Spleen (tissue), 11 donors: ENCODE data around the gene GRIN2C. TPM values are rescaled to one million over a fixed set of nuclear protein-coding genes. Genes with fewer than 3 reads are reported as not detected.
A peak's percentile ranks its signal among the peaks of the same experiment; 100 is the strongest.

Source experiments
- DNase-seq: peaks from one replicate; pipeline ENCODE4 v3.0.0-alpha.2; 2020
- H3K27ac ChIP-seq, 8 donors: fragments of 200-600 bp; sonication (generic) in 7 of 8; 1 replicate in 4 of 8; 2 replicates in 4 of 8; pipeline versions ENCODE4 v1.5.0 to v1.8.0; 2016 to 2021; ENCODE audit warnings: inconsistent platforms in 4 of 8, mild to moderate bottlenecking in 4 of 8, moderate library complexity in 1 of 8
- H3K27me3 ChIP-seq, 7 donors: fragments of 200-600 bp; sonication (generic) in 6 of 7; replicated peaks in 1 of 7; 1 replicate in 4 of 7; 2 replicates in 3 of 7; pipeline versions ENCODE4 v1.5.0 to v1.8.0; 2016 to 2021; ENCODE audit warnings: inconsistent platforms in 3 of 7, mild to moderate bottlenecking in 1 of 7
- H3K36me3 ChIP-seq, 6 donors: fragments of 200-600 bp; sonication (generic) in 5 of 6; 1 replicate in 4 of 6; 2 replicates in 2 of 6; pipeline versions ENCODE4 v1.5.0 to v1.8.0; 2016 to 2021; ENCODE audit warnings: inconsistent platforms in 2 of 6
- H3K4me1 ChIP-seq, 6 donors: fragments of 200-600 bp; sonication (generic) in 5 of 6; 1 replicate in 3 of 6; 2 replicates in 3 of 6; pipeline versions ENCODE4 v1.5.0 to v1.8.0; 2016 to 2021; ENCODE audit warnings: inconsistent platforms in 3 of 6
- H3K4me3 ChIP-seq, 8 donors: fragments of 200-600 bp; sonication (generic) in 7 of 8; 1 replicate in 4 of 8; 2 replicates in 4 of 8; pipeline versions ENCODE4 v1.5.0 to v1.8.0; 2016 to 2021; ENCODE audit warnings: inconsistent platforms in 4 of 8, mild to moderate bottlenecking in 4 of 8, moderate library complexity in 2 of 8
- H3K9me3 ChIP-seq, 8 donors: fragments of 200-600 bp; sonication (generic) in 7 of 8; 1 replicate in 4 of 8; 2 replicates in 4 of 8; pipeline versions ENCODE4 v1.5.0 to v1.8.0; 2016 to 2021; ENCODE audit warnings: inconsistent platforms in 4 of 8
- CTCF ChIP-seq, 11 experiments: fragments of 200-600 bp in 7 of 11; fragments of 450-650 bp in 4 of 11; sonication (generic) in 4 of 11; IDR thresholded peaks in 8 of 11; conservative IDR thresholded peaks in 3 of 11; 1 replicate in 7 of 11; 2 replicates in 4 of 11; pipeline versions ENCODE4 v1.4.0 to v1.8.0; 2016 to 2021; ENCODE audit warnings: antibody characterized with exemption in 11 of 11, inconsistent platforms in 4 of 11, mild to moderate bottlenecking in 1 of 11
- POLR2A ChIP-seq, 3 donors: fragments of 450-650 bp; IDR thresholded peaks; one replicate each; pipeline ENCODE4 v1.5.1; 2017; ENCODE audit warnings: antibody characterized with exemption in 3 of 3, mild to moderate bottlenecking in 1 of 3
- POLR2AphosphoS5 ChIP-seq, 3 donors: sonication (generic); formaldehyde crosslinking; IDR thresholded peaks; one replicate each; pipeline ENCODE4 v1.5.1; 2017; ENCODE audit warnings: antibody characterized with exemption in 3 of 3
- WGBS, 5 donors: extraction: QIAGEN DNeasy Blood & Tissue Kit in 3 of 5; methylation state at CpG; one replicate each; pipeline versions ENCODE4 v1.1.5 to v1.1.7; 2013 to 2018; 5-methylcytosine and 5-hydroxymethylcytosine counted together
- intact Hi-C: fragments of 100-400 bp; cut with DNase I; formaldehyde crosslinking; loops from one replicate; pipeline ENCODE4 v1.15.0; 2023; ENCODE audit warnings: low total_unique reads
- polyA plus RNA-seq, 3 donors: library from polyadenylated mRNA; stranded (reverse); fragments of 200-250 nt; gene quantifications; one replicate each; pipeline ENCODE4 v1.2.1, GENCODE V29; 2013
- total RNA-seq, 7 donors: library from RNA; depleted of rRNA in 3 of 7; stranded (reverse); fragments of >200 nt in 3 of 7; fragmentation: NEBNext Ultra II Directional in 4 of 7; extraction: Animal tissue kit (Norgen Biotek cat#: 25700) in 4 of 7; gene quantifications; one replicate each; pipeline versions ENCODE4 v1.1.0 to v1.2.1, GENCODE V29; 2016 to 2021
- donor health status: healthy with polysubstance abuse.
- donor health status: DM: no; HTN: no; CAD: no; lungs with moderate emphysema.
- donor health status: DM: no; HTN: no; CAD: no.
- donor health status: Bipolar disorder and iron deficiency.
- donor health status: healthy.
- donor health status: DM: no; HTN: no; CAD: no.
- donor health status: DM: yes; HTN: yes; CAD: no.

The GRIN2C gene
- total and polyA plus RNA-seq, 10 donors, result 0.02 to 1.5 (median 0.20) TPM; not detected in 4

- WGBS, 5 donors, result 5 to 7% (median 6%) methylated on average over 46 to 86 of the region's 86 CpGs
- Histone ChIP-seq H3K27me3 (peaks cover 0 to 70% (median 26%) of the 10 kb centered on the region in 7 donors), H3K27ac (peak within 1 kb of the TSS in 1 of 8 donors; percentile 14), H3K36me3 (no peaks in the 10 kb centered on the region), H3K4me3 (peak within 1 kb of the TSS; percentile 17 to 65 (median 31)), H3K9me3 (no peaks in the 10 kb centered on the region), H3K4me1 (peaks cover 4 to 26% (median 18%) of the 10 kb centered on the region in 6 donors)
- TF ChIP-seq POLR2A (IDR thresholded peaks at IDR 0.05), result no peak
- peak in 1 of 3 donors; percentile 42 for TF ChIP-seq POLR2AphosphoS5 (IDR thresholded peaks at IDR 0.05)
- no peak for TF ChIP-seq CTCF (IDR thresholded peaks at IDR 0.05 in 8 of 11, conservative IDR thresholded peaks at IDR 0.05 in 3 of 11)
- DNase-seq, result no peak
- intact Hi-C loops, result no loop called here
These were observed 33.6 kb upstream of the GRIN2C start, which contains the start of gene FADS6 for GRCh38 chr17:74892974-74893911. TSS of gene FADS6 (minus strand) at chr17:74893633. CDS start at chr17:74893595, 38 bp downstream.

- Histone ChIP-seq H3K4me3 (peak overlapping the region in 6 of 8 donors; percentile 24 to 65 (median 36)), H3K4me1 (peaks cover 4 to 26% (median 18%) of the 10 kb centered on the region in 6 donors), H3K9me3 (no peaks in the 10 kb centered on the region), H3K27ac (peak overlapping the region in 1 of 8 donors; percentile 14), H3K27me3 (peaks cover 0 to 76% (median 26%) of the 10 kb centered on the region in 7 donors), H3K36me3 (no peaks in the 10 kb centered on the region)
- WGBS, 5 donors, result 53 to 68% (median 64%) methylated on average over 13 to 20 of the region's 20 CpGs
- TF ChIP-seq POLR2AphosphoS5 (IDR thresholded peaks at IDR 0.05) (peak in 1 of 3 donors; percentile 42), CTCF (IDR thresholded peaks at IDR 0.05 in 8 of 11, conservative IDR thresholded peaks at IDR 0.05 in 3 of 11) (no peak)
- DNase-seq, result no peak
- intact Hi-C loops, result no loop called here
These were observed 32.5 kb upstream of the GRIN2C start for GRCh38 chr17:74892013-74892841.

GRCh38 chr17:74890554-74890953 lies 30.9 kb upstream of the GRIN2C start:
- no peaks in the 10 kb centered on the region for H3K9me3 ChIP-seq
- peaks cover 0 to 74% (median 26%) of the 10 kb centered on the region in 7 donors for H3K27me3 ChIP-seq
- no peak overlapping the region for H3K27ac ChIP-seq
- 90 to 95% (median 93%) methylated on average over 7 of the region's 7 CpGs for WGBS, 5 donors
- DNase-seq, result no peak
- TF ChIP-seq POLR2A (IDR thresholded peaks at IDR 0.05) (no peak), POLR2AphosphoS5 (IDR thresholded peaks at IDR 0.05) (no peak), CTCF (IDR thresholded peaks at IDR 0.05 in 8 of 11, conservative IDR thresholded peaks at IDR 0.05 in 3 of 11) (no peak)
- H3K4me3 ChIP-seq, result no peak overlapping the region
- H3K36me3 ChIP-seq, result no peaks in the 10 kb centered on the region
- peaks cover 4 to 26% (median 18%) of the 10 kb centered on the region in 6 donors for H3K4me1 ChIP-seq
- intact Hi-C loops, result no loop called here
